ENCODE results near the gene NECAB3. TPM values are rescaled to one million over a fixed set of nuclear protein-coding genes. Genes with fewer than 3 reads are reported as not detected.
A peak's percentile ranks its signal among the peaks of the same experiment; 100 is the strongest.

The NECAB3 gene
- total and polyA plus RNA-seq, 2 of the 13 experiments (the other 11 are each of a cell fraction or from before 2014, with no cell fraction given) = 61.5 to 65.5 TPM

- TF ChIP-seq IRF9 (CRISPR knock-in tag; IDR thresholded peaks at IDR 0.05; ENCODE audit: borderline replicate concordance) = 0 out of 2 replicates have a peak, but pooled peaks have one; percentile 5
- peak; percentile 53; the same call in 1 of the 2 replicates for TF ChIP-seq RARA (CRISPR knock-in tag; IDR thresholded peaks at IDR 0.05)
- TF ChIP-seq MXD3 (CRISPR knock-in tag; IDR thresholded peaks at IDR 0.05) = 0 out of 2 replicates have a peak, but pooled peaks have one; percentile 2
- 0 out of 2 replicates have a peak, but pooled peaks have one; percentile 60 for TF ChIP-seq ZNF772 (CRISPR knock-in tag; IDR thresholded peaks at IDR 0.05)
- TF ChIP-seq NFE2L1 (CRISPR knock-in tag; IDR thresholded peaks at IDR 0.05; ENCODE audit: borderline replicate concordance) = no peak
- TF ChIP-seq BCL6 (CRISPR knock-in tag; IDR thresholded peaks at IDR 0.05) = peak; percentile 97
- TF ChIP-seq PITX1 (CRISPR knock-in tag; IDR thresholded peaks at IDR 0.05) = no peak
- TF ChIP-seq SIN3A (IDR thresholded peaks at IDR 0.05; ENCODE audit: borderline replicate concordance, low read depth, low read length) = no peak
Observed at GRCh38 chr20:33702861-33703260, 28.6 kb upstream of the NECAB3 start (continued).

GRCh38 chr20:33701629-33702450 lies 27.6 kb upstream of the NECAB3 start:
- Histone ChIP-seq H3K27ac (ENCODE audit: extremely low read length, insufficient read depth, low read length) (peak overlapping the region; percentile 65), H3K4me2 (ENCODE audit: low read depth, low read length) (peak overlapping the region; percentile 68), H4K20me1 (ENCODE audit: insufficient read depth, low read length) (no peaks in the 10 kb centered on the region), H3K27me3 (ENCODE audit: control insufficient read depth in 1 of 2, insufficient read depth in 2 of 2, low read length in 2 of 2) (no peaks in the 10 kb centered on the region), H3K9ac (ENCODE audit: insufficient read depth, low read depth, low read length) (peak overlapping the region; percentile 31), H3K4me3 (replicated peaks in 1 of 3; ENCODE audit: insufficient read depth in 1 of 3, low read depth in 2 of 3, low read length in 3 of 3) (peak overlapping the region in 2 of 3 experiments; percentile 18 to 39; a peak in 1 of 6 replicates), H2AFZ (ENCODE audit: low read length) (peak overlapping the region; percentile 4), H3K4me1 (ENCODE audit: insufficient read depth, low read length) (peaks cover 46% of the 10 kb centered on the region), H3K9me3 (ENCODE audit: low read length) (no peaks in the 10 kb centered on the region), H3K79me2 (ENCODE audit: insufficient read depth, low read length) (no peaks in the 10 kb centered on the region), H3K36me3 (replicated peaks in 1 of 2; ENCODE audit: control insufficient read depth in 1 of 2, insufficient read depth in 2 of 2, low read length in 2 of 2) (no peaks in the 10 kb centered on the region)
- ATAC-seq (peak; percentile 84), FAIRE-seq (peak; percentile 83), DNase-seq (ENCODE audit: low spot score) (peak; percentile 94)
- ChIA-PET CTCF (ENCODE audit: low intra/inter-chr PET ratio, low total read pairs) (interaction anchor here (1.3 kb wide), 1 partner anchor 31 kb away, joined by 4 read pairs; no protein-coding TSS in a partner anchor), POLR2A (no interaction called here)
- no TSS peak for BruUV-seq (replicated peaks)
- 32% methylated on average over 22 of the region's 27 CpGs for WGBS (ENCODE audit: low lambda C conversion rate)
- in situ Hi-C loops (cut with HindIII; ENCODE audit: extremely low pct_ligation_motif_present, low pct_unique_long_range_greater_than_20kb) = no loop called here
- intact Hi-C loops (cut with micrococcal nuclease; ENCODE audit: unreplicated experiment) = loop anchor here (2.0 kb wide), 1 partner anchor 15 kb away; the partner anchor contains the start of gene E2F1
- TF ChIP-seq ZSCAN21 (CRISPR knock-in tag; IDR thresholded peaks at IDR 0.05; ENCODE audit: borderline replicate concordance) = peak; percentile 95
- peak; percentile 94 for TF ChIP-seq SOX13 (IDR thresholded peaks at IDR 0.05)
- TF ChIP-seq SOX13 (CRISPR knock-in tag; conservative IDR thresholded peaks at IDR 0.05 in 1 of 2, IDR thresholded peaks at IDR 0.05 in 1 of 2) = peak in 1 of 2 experiments; percentile 95; a peak in 2 of 4 replicates
- peak; percentile 94 for TF ChIP-seq ZNF512B (CRISPR knock-in tag; IDR thresholded peaks at IDR 0.05; ENCODE audit: borderline replicate concordance)
